ENCODE measurements around the gene HDGFL3. TPM values are rescaled to one million over a fixed set of nuclear protein-coding genes. Genes with fewer than 3 reads are reported as not detected.
A peak's percentile ranks its signal among the peaks of the same experiment; 100 is the strongest.

HDGFL3 gene
- polyA plus RNA-seq, 2 of the 4 experiments (the other 2 are of a cell fraction): 47.4 to 91.2 TPM

DNA sequence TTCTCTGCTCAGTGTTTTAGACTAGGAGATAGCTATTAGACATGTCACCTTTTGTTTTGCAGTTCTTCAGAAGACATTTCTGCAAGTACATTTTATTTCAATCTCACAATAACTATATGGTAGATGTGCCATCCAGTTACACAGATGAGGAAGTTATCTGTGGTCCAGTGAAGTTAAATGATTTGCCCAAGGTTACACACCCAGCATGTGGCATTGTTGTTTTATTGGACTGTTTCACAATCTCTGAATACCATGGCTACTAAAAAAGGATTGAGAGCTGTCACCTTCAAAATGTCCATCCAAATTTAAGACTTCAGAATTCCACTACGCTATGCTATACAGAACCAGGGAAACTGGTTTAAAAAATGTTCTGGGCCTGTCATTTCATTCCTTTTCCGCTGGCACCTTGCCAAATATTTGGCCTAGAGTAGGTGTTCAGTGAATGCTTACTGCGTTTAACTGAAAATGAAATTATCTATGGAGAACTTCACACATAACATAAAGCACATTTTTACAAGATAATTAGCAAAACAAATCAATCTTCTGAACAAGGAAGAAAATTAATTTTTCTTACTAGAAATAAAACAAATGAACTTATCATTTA is 80.0 kb downstream of the HDGFL3 start:
- POLR2A ChIA-PET: interaction anchor here (1.6 kb wide), 1 partner anchor 60 kb away, joined by 4 read pairs; the partner anchor contains the start of gene BTBD1
- WGBS (ENCODE audit: missing lambda C conversion rate): 62% methylated on average over 3 of the region's 3 CpGs
- Histone ChIP-seq H3K4me2 (no peak overlapping the region), H3K4me1 (no peaks in the 10 kb centered on the region), H3K4me3 (no peak overlapping the region), H3K27ac (no peak overlapping the region), H3K9me3 (no peaks in the 10 kb centered on the region)
- peak; percentile 70 for FAIRE-seq
- CTCF ChIA-PET: no interaction called here
- TF ChIP-seq HDAC2 (IDR thresholded peaks at IDR 0.05) (no peak), MAFK (IDR thresholded peaks at IDR 0.05; ENCODE audit: partially characterized antibody) (peak; percentile 0)
- no peak for ATAC-seq
- DNase-seq (ENCODE audit: low read depth in 1 of 2, low spot score in 1 of 2): no peak

GRCh38 chr15:83123529-83123928 is 84.1 kb downstream of the HDGFL3 start:
- Histone ChIP-seq H3K4me2 (no peak overlapping the region), H3K4me1 (no peaks in the 10 kb centered on the region), H3K4me3 (no peak overlapping the region), H3K27ac (no peak overlapping the region), H3K9me3 (no peaks in the 10 kb centered on the region)
- FAIRE-seq (no peak), DNase-seq (ENCODE audit: low read depth in 1 of 2, low spot score in 1 of 2) (no peak), ATAC-seq (no peak)
- POLR2A ChIA-PET: no interaction called here
- 90% methylated on average over 1 of the region's 1 CpG for WGBS (ENCODE audit: missing lambda C conversion rate)
- TF ChIP-seq HES2 (IDR thresholded peaks at IDR 0.05): no peak
- no peak for TF ChIP-seq ZFP36 (IDR thresholded peaks at IDR 0.05; ENCODE audit: borderline replicate concordance, partially characterized antibody)
- TF ChIP-seq, protein P1, sequence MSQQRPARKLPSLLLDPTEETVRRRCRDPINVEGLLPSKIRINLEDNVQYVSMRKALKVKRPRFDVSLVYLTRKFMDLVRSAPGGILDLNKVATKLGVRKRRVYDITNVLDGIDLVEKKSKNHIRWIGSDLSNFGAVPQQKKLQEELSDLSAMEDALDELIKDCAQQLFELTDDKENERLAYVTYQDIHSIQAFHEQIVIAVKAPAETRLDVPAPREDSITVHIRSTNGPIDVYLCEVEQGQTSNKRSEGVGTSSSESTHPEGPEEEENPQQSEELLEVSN (IDR thresholded peaks at IDR 0.05; ENCODE audit: borderline replicate concordance, low read depth): no peak
- no peak for TF ChIP-seq RAD21 (conservative IDR thresholded peaks at IDR 0.05 in 1 of 2, IDR thresholded peaks at IDR 0.05 in 1 of 2)
- TF ChIP-seq, protein P2, sequence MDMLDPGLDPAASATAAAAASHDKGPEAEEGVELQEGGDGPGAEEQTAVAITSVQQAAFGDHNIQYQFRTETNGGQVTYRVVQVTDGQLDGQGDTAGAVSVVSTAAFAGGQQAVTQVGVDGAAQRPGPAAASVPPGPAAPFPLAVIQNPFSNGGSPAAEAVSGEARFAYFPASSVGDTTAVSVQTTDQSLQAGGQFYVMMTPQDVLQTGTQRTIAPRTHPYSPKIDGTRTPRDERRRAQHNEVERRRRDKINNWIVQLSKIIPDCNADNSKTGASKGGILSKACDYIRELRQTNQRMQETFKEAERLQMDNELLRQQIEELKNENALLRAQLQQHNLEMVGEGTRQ (IDR thresholded peaks at IDR 0.05): no peak
- no peak for TF ChIP-seq HDAC2 (IDR thresholded peaks at IDR 0.05)
- TF ChIP-seq, protein P3, sequence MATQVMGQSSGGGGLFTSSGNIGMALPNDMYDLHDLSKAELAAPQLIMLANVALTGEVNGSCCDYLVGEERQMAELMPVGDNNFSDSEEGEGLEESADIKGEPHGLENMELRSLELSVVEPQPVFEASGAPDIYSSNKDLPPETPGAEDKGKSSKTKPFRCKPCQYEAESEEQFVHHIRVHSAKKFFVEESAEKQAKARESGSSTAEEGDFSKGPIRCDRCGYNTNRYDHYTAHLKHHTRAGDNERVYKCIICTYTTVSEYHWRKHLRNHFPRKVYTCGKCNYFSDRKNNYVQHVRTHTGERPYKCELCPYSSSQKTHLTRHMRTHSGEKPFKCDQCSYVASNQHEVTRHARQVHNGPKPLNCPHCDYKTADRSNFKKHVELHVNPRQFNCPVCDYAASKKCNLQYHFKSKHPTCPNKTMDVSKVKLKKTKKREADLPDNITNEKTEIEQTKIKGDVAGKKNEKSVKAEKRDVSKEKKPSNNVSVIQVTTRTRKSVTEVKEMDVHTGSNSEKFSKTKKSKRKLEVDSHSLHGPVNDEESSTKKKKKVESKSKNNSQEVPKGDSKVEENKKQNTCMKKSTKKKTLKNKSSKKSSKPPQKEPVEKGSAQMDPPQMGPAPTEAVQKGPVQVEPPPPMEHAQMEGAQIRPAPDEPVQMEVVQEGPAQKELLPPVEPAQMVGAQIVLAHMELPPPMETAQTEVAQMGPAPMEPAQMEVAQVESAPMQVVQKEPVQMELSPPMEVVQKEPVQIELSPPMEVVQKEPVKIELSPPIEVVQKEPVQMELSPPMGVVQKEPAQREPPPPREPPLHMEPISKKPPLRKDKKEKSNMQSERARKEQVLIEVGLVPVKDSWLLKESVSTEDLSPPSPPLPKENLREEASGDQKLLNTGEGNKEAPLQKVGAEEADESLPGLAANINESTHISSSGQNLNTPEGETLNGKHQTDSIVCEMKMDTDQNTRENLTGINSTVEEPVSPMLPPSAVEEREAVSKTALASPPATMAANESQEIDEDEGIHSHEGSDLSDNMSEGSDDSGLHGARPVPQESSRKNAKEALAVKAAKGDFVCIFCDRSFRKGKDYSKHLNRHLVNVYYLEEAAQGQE (IDR thresholded peaks at IDR 0.05): no peak
- no peak for TF ChIP-seq PHF8 (IDR thresholded peaks at IDR 0.05; ENCODE audit: borderline replicate concordance, low read depth)
- TF ChIP-seq POLR2A (IDR thresholded peaks at IDR 0.05; ENCODE audit: low read length): no peak
- TF ChIP-seq EHMT2 (IDR thresholded peaks at IDR 0.05; ENCODE audit: low read depth): no peak
- no peak for TF ChIP-seq NPAS2 (CRISPR knock-in tag; IDR thresholded peaks at IDR 0.05; ENCODE audit: borderline replicate concordance)
- TF ChIP-seq RNF2 (IDR thresholded peaks at IDR 0.05; ENCODE audit: borderline replicate concordance, low read depth): no peak
- no peak for TF ChIP-seq MAZ (IDR thresholded peaks at IDR 0.05; ENCODE audit: borderline replicate concordance, low read depth, low read length)
- no peak for TF ChIP-seq NR3C1 (IDR thresholded peaks at IDR 0.05)
- no peak for TF ChIP-seq CTCF (IDR thresholded peaks at IDR 0.05)
- CTCF ChIA-PET: interaction anchor here (1.1 kb wide), 1 partner anchor 10 kb away, joined by 3 read pairs; no protein-coding TSS in a partner anchor
